H9 (cell line): ENCODE measurements around the gene GABARAPL2. TPM values are rescaled to one million over a fixed set of nuclear protein-coding genes. Genes with fewer than 3 reads are reported as not detected.
"Not testable (repeated sequence)": the region's sequence is repeated elsewhere in the genome, so short reads cannot be mapped to it uniquely, and the experiment has no call there.

Source experiments
- DNase-seq: peaks from one replicate; pipeline ENCODE4 v3.0.0-alpha.2; 2017
- H2AFZ ChIP-seq: one replicate; pipeline ENCODE4 v1.6.1; 2013; ENCODE audit warnings: mild to moderate bottlenecking, low read length, control low read depth, moderate library complexity
- H2AK5ac ChIP-seq: 2 replicates; pipeline ENCODE4 v1.6.1; 2013; ENCODE audit warnings: low read length, control low read depth, mixed read lengths; ENCODE audit not compliant: insufficient read length
- H2BK120ac ChIP-seq: one replicate; pipeline ENCODE4 v1.6.1; 2013; ENCODE audit warnings: low read depth, mild to moderate bottlenecking, low read length, control low read depth, inconsistent platforms; ENCODE audit not compliant: poor library complexity, severe bottlenecking
- H2BK12ac ChIP-seq: 2 replicates; pipeline ENCODE4 v1.6.1; 2013; ENCODE audit warnings: low read length, control low read depth, mixed read lengths, low read depth; ENCODE audit not compliant: insufficient read length
- H2BK15ac ChIP-seq: 2 replicates; pipeline ENCODE4 v1.6.1; 2013; ENCODE audit warnings: low read depth, low read length, control low read depth
- H2BK20ac ChIP-seq: one replicate; pipeline ENCODE4 v1.6.1; 2013; ENCODE audit warnings: low read depth, mild to moderate bottlenecking, low read length, control low read depth, inconsistent platforms; ENCODE audit not compliant: poor library complexity, severe bottlenecking
- H2BK5ac ChIP-seq: 2 replicates; pipeline ENCODE4 v1.6.1; 2013; ENCODE audit warnings: low read length, control low read depth, mixed read lengths; ENCODE audit not compliant: insufficient read length
- H3K14ac ChIP-seq: 2 replicates; pipeline ENCODE4 v1.6.1; 2013; ENCODE audit warnings: low read length, control low read depth; ENCODE audit not compliant: insufficient read depth
- H3K18ac ChIP-seq: 2 replicates; pipeline ENCODE4 v1.6.1; 2013; ENCODE audit warnings: low read depth, mild to moderate bottlenecking, mixed read lengths, low read length, control low read depth; ENCODE audit not compliant: insufficient read length
- H3K23ac ChIP-seq: 2 replicates; pipeline ENCODE4 v1.6.1; 2013; ENCODE audit warnings: low read length, control low read depth, mixed read lengths, low read depth; ENCODE audit not compliant: insufficient read length
- H3K23me2 ChIP-seq: 2 replicates; pipeline ENCODE4 v1.6.1; 2013; ENCODE audit warnings: low read depth, mild to moderate bottlenecking, mixed read lengths, low read length, control low read depth; ENCODE audit not compliant: insufficient read length, poor library complexity, severe bottlenecking
- H3K27ac ChIP-seq: 2 replicates; pipeline ENCODE4 v1.5.1; 2013; ENCODE audit warnings: low read length, control low read depth, mixed read lengths, low read depth; ENCODE audit not compliant: insufficient read length
- H3K27me3 ChIP-seq: 2 replicates; pipeline ENCODE4 v1.6.1; 2013; ENCODE audit warnings: low read length, control low read depth, inconsistent platforms; ENCODE audit not compliant: insufficient read depth
- H3K4ac ChIP-seq: 2 replicates; pipeline ENCODE4 v1.6.1; 2013; ENCODE audit warnings: low read depth, mild to moderate bottlenecking, control low read depth, inconsistent platforms, low read length, moderate library complexity
- H3K4me1 ChIP-seq: 2 replicates; pipeline ENCODE4 v1.6.1; 2013; ENCODE audit warnings: low read length, control low read depth, inconsistent platforms; ENCODE audit not compliant: insufficient read depth
- H3K4me2 ChIP-seq: 2 replicates; pipeline ENCODE4 v1.6.1; 2013; ENCODE audit warnings: low read length, control low read depth, mixed read lengths; ENCODE audit not compliant: insufficient read length, insufficient read depth
- H3K56ac ChIP-seq: 2 replicates; pipeline ENCODE4 v1.6.1; 2013; ENCODE audit warnings: low read depth, mild to moderate bottlenecking, mixed read lengths, low read length, control low read depth; ENCODE audit not compliant: insufficient read length
- H3K79me1 ChIP-seq: 2 replicates; pipeline ENCODE4 v1.6.1; 2013; ENCODE audit warnings: low read depth, mild to moderate bottlenecking, moderate library complexity, low read length, control low read depth, inconsistent platforms; ENCODE audit not compliant: insufficient read depth, poor library complexity, severe bottlenecking
- H3K79me2 ChIP-seq: 2 replicates; pipeline ENCODE4 v1.6.1; 2013; ENCODE audit warnings: low read length, control low read depth, inconsistent platforms; ENCODE audit not compliant: insufficient read depth
- H3K9ac ChIP-seq: 2 replicates; pipeline ENCODE4 v1.6.1; 2013; ENCODE audit warnings: low read length, control low read depth, mixed read lengths; ENCODE audit not compliant: insufficient read length; ENCODE audit errors: extremely low read depth
- H3K9me3 ChIP-seq: one replicate; pipeline ENCODE4 v1.6.1; 2013; ENCODE audit warnings: low read depth, low read length, inconsistent platforms; ENCODE audit not compliant: control insufficient read depth
- H3T11ph ChIP-seq: one replicate; pipeline ENCODE4 v1.6.1; 2013; ENCODE audit warnings: mild to moderate bottlenecking, low read length, control low read depth, inconsistent platforms
- H4K20me1 ChIP-seq: one replicate; pipeline ENCODE4 v1.6.1; 2013; ENCODE audit not compliant: control insufficient read depth, insufficient read length, insufficient read depth
- H4K5ac ChIP-seq: 2 replicates; pipeline ENCODE4 v1.6.1; 2013; ENCODE audit warnings: low read depth, mild to moderate bottlenecking, mixed read lengths, low read length, control low read depth; ENCODE audit not compliant: insufficient read length
- H4K8ac ChIP-seq: replicated peaks from 2 replicates; pipeline ENCODE4 v1.6.1; 2013; ENCODE audit warnings: low read length, control low read depth, mixed read lengths, low read depth; ENCODE audit not compliant: insufficient read length
- H4K91ac ChIP-seq: 2 replicates; pipeline ENCODE4 v1.6.1; 2013; ENCODE audit warnings: low read depth, mild to moderate bottlenecking, moderate library complexity, mixed read lengths, low read length, control low read depth; ENCODE audit not compliant: insufficient read length
- H3K27ac Mint-ChIP-seq, 3 experiments: 2 replicates in 2 of 3; 3 replicates in 1 of 3; pipeline ENCODE4 v1.8.0; 2020 to 2021; ENCODE audit warnings: mixed read lengths in 3 of 3, mild to moderate bottlenecking in 1 of 3, moderate library complexity in 1 of 3
- H3K27me3 Mint-ChIP-seq: 2 replicates; pipeline ENCODE4 v1.8.0; 2021; ENCODE audit warnings: low read depth, mild to moderate bottlenecking, moderate library complexity, mixed read lengths
- H3K36me3 Mint-ChIP-seq, 3 experiments: 2 replicates in 2 of 3; 3 replicates in 1 of 3; pipeline ENCODE4 v1.8.0; 2020 to 2021; ENCODE audit warnings: low read depth in 3 of 3, mixed read lengths in 3 of 3; ENCODE audit not compliant: insufficient read depth in 1 of 3
- H3K4me1 Mint-ChIP-seq, 2 experiments: 2 replicates each; pipeline ENCODE4 v1.8.0; 2020; ENCODE audit warnings: mixed read lengths in 2 of 2
- H3K4me3 Mint-ChIP-seq, 2 experiments: 2 replicates in 1 of 2; 3 replicates in 1 of 2; pipeline ENCODE4 v1.8.0; 2020 to 2021; ENCODE audit warnings: mild to moderate bottlenecking in 2 of 2, mixed read lengths in 2 of 2, moderate library complexity in 1 of 2
- H3K9me3 Mint-ChIP-seq, 2 experiments: 2 replicates in 1 of 2; 3 replicates in 1 of 2; pipeline ENCODE4 v1.8.0; 2020; ENCODE audit warnings: mild to moderate bottlenecking in 2 of 2, mixed read lengths in 2 of 2, moderate library complexity in 1 of 2
- WGBS: extraction: QIAGEN DNeasy Blood & Tissue Kit; methylation state at CpG from one replicate; pipeline ENCODE4 v1.1.7; 2013; ENCODE audit warnings: missing lambda C conversion rate, low lambda C conversion rate, mixed read lengths; ENCODE audit not compliant: insufficient read length; ENCODE audit errors: extremely low coverage; 5-methylcytosine and 5-hydroxymethylcytosine counted together
- total RNA-seq: library from RNA; stranded (reverse); gene quantifications from 2 replicates; pipeline ENCODE4 v1.2.1, GENCODE V29; 2021

Gene GABARAPL2
- total RNA-seq, 1 experiment from 2014 or later, result 62.6 TPM

DNA sequence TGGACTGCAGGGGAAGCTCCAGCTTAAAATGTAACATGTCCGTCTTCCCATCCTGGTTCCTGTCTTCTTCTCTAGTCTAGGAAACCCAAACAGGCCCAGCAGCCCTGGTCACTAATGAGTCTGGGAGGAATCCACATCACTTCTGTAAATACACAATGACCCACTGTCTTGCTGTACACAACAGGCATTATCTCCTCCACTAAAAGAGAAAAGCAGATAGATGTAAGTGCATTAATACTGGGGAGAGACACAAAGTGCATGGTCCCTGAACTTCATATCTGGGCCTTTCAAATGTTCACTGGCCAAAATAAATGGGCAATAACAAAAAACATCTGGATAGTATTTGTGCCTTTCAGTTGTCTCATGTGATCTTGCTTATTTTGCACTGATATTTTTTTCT is 20.3 kb upstream of the GABARAPL2 start:
- not testable (repeated sequence) for H3K79me2 ChIP-seq, H2BK20ac ChIP-seq, H3K27me3 Mint-ChIP-seq, H3K9me3 ChIP-seq, H3T11ph ChIP-seq, H4K8ac ChIP-seq, H4K5ac ChIP-seq, H3K4me1 Mint-ChIP-seq, H2BK120ac ChIP-seq, H3K4me1 ChIP-seq, H4K20me1 ChIP-seq, H2AK5ac ChIP-seq, H3K4me3 Mint-ChIP-seq, H3K27ac Mint-ChIP-seq, H3K4me2 ChIP-seq, H4K91ac ChIP-seq, H2BK12ac ChIP-seq, H3K9ac ChIP-seq, H3K4ac ChIP-seq, DNase-seq, H3K23me2 ChIP-seq, H3K18ac ChIP-seq, H3K9me3 Mint-ChIP-seq, H3K56ac ChIP-seq, H3K27me3 ChIP-seq, H3K23ac ChIP-seq, H2BK15ac ChIP-seq, H3K79me1 ChIP-seq, H3K36me3 Mint-ChIP-seq, H3K14ac ChIP-seq, H2BK5ac ChIP-seq, H3K27ac ChIP-seq, H2AFZ ChIP-seq
- WGBS, result no CpG with 5 or more reads among the region's 1 CpG
